Hematopoietic multipotent progenitor cell treated with erythropoietin and hydrocortisone succinate and interleukin-3 and kit ligand, for 8 days (in vitro differentiated cells): ENCODE results near the gene SLIT3.

Experiments used
- DNase-seq: peaks from one replicate; pipeline ENCODE4 v3.0.0-alpha.2; 2015

Gene SLIT3

GRCh38 chr5:168844016-168844921 lies 456.7 kb downstream of the SLIT3 start:
- DNase-seq, result no peak

- DNase-seq, result no peak
Measured at GRCh38 chr5:168843277-168844015, 457.5 kb downstream of the SLIT3 start.

- DNase-seq, result no peak
Measured at GRCh38 chr5:168842571-168843205, 458.3 kb downstream of the SLIT3 start.

GRCh38 chr5:168837852-168838251 lies 463.1 kb downstream of the SLIT3 start:
- DNase-seq, result no peak

GRCh38 chr5:168836603-168837231 lies 464.2 kb downstream of the SLIT3 start:
- DNase-seq, result no peak

GRCh38 chr5:168833936-168834335 lies 467.0 kb downstream of the SLIT3 start:
- no peak for DNase-seq

- no peak for DNase-seq
Measured at GRCh38 chr5:168833383-168833782, 467.6 kb downstream of the SLIT3 start.

GRCh38 chr5:168832308-168832707 lies 468.6 kb downstream of the SLIT3 start:
- DNase-seq, result no peak

GRCh38 chr5:168831383-168831782 lies 469.6 kb downstream of the SLIT3 start:
- no peak for DNase-seq

GRCh38 chr5:168830833-168831232 lies 470.1 kb downstream of the SLIT3 start:
- DNase-seq, result no peak

GRCh38 chr5:168829922-168830417 lies 471.0 kb downstream of the SLIT3 start:
- no peak for DNase-seq

GRCh38 chr5:168829044-168829443 lies 471.9 kb downstream of the SLIT3 start:
- no peak for DNase-seq

GRCh38 chr5:168827636-168828035 lies 473.3 kb downstream of the SLIT3 start:
- no peak for DNase-seq

- no peak for DNase-seq
Measured at GRCh38 chr5:168826246-168826725, 474.7 kb downstream of the SLIT3 start.

GRCh38 chr5:168822745-168823281 lies 478.1 kb downstream of the SLIT3 start:
- no peak for DNase-seq

GRCh38 chr5:168822248-168822744 lies 478.6 kb downstream of the SLIT3 start:
- no peak for DNase-seq

GRCh38 chr5:168820874-168821273 lies 480.1 kb downstream of the SLIT3 start:
- no peak for DNase-seq

GRCh38 chr5:168819004-168819621 lies 481.8 kb downstream of the SLIT3 start:
- no peak for DNase-seq

GRCh38 chr5:168818558-168818957 lies 482.4 kb downstream of the SLIT3 start:
- DNase-seq, result no peak

- no peak for DNase-seq
Measured at GRCh38 chr5:168817591-168817990, 483.3 kb downstream of the SLIT3 start.

- no peak for DNase-seq
Measured at GRCh38 chr5:168816661-168817060, 484.3 kb downstream of the SLIT3 start.
